ENCODE data around the gene DHDH.
A peak's percentile ranks its signal among the peaks of the same experiment; 100 is the strongest.
"Not testable (repeated sequence)": the region's sequence is repeated elsewhere in the genome, so short reads cannot be mapped to it uniquely, and the experiment has no call there.

DHDH gene

DNA sequence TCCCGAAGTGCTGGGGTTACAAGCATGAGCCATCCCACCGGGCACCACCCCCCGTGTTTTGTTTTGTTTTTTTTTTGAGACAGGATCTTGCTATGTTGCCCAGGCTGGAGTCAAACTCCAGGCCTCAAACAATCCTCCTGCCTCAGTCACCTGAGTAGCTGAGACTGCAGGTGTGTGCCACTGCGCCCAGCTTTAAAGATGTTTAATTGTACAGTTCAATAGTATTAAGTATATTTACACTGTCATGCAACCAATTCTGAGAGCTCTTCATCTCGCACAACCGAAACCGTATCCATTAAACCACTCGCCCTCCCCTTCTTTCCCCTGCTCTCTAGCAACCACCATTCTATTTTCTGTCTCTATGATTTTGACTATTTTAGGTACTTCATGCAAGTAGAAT is 17.7 kb upstream of the DHDH start:
- no peak for DNase-seq (ENCODE audit: low read depth in 2 of 2)

DNA sequence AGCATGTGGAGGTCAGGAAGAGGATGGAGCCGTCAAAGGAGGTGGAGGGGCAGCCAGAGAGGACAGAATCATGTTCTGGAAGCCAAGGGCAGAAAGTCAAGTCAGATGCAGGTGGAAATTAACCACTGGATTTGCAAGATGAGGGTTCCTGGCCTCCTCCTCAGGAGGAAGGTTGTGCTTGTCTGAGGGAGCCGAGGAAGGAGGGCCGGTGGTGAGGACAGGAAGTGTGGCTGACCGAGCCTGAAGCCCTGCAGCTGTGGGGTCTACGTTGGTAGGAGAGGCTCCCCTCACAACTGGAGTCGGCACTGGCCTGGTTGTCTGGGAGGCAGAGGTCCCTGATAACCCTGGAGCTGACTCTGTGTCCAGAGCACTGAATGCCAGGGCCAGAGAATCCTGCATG is 15.4 kb upstream of the DHDH start:
- no peak for DNase-seq (ENCODE audit: low read depth in 2 of 2)

DNA sequence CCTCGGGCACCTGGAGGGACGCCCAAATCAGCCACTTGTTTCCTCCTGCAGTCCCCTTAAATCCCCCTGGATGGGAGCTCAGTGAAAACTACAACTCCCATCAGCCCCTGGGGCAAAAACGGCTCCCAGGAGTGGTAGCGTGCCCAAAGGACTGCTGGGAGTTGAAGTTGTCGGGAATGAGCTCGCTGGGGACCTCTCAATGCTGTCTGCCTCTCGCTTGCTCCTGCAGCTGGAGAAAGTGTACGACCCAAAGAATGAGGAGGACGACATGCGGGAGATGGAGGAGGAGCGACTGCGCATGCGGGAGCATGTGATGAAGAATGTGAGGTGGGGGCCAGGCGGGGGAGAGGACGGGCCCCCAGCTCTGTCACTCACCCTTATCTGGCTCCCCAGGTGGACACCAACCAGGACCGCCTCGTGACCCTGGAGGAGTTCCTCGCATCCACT is 14.7 kb upstream of the DHDH start:
- DNase-seq (ENCODE audit: low read depth in 2 of 2): no peak

- not testable (repeated sequence) for DNase-seq (ENCODE audit: low read depth in 2 of 2)
These were observed 14.2 kb upstream of the DHDH start for GRCh38 chr19:48919271-48919670.

DNA sequence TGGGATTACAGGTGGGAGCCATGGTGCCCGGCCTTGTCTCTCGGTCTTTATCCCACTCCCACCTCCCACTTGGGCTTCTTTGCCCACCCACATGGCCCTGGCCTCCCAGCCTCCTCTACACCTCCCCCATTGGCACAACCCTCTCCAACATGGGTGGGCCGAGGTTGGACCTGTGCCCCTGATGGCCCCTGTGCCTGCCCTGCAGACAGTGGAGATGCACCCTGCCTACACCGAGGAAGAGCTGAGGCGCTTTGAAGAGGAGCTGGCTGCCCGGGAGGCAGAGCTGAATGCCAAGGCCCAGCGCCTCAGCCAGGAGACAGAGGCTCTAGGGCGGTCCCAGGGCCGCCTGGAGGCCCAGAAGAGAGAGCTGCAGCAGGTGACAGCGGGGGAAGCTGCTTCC is 12.6 kb upstream of the DHDH start:
- DNase-seq (ENCODE audit: low read depth in 2 of 2): no peak

DNA sequence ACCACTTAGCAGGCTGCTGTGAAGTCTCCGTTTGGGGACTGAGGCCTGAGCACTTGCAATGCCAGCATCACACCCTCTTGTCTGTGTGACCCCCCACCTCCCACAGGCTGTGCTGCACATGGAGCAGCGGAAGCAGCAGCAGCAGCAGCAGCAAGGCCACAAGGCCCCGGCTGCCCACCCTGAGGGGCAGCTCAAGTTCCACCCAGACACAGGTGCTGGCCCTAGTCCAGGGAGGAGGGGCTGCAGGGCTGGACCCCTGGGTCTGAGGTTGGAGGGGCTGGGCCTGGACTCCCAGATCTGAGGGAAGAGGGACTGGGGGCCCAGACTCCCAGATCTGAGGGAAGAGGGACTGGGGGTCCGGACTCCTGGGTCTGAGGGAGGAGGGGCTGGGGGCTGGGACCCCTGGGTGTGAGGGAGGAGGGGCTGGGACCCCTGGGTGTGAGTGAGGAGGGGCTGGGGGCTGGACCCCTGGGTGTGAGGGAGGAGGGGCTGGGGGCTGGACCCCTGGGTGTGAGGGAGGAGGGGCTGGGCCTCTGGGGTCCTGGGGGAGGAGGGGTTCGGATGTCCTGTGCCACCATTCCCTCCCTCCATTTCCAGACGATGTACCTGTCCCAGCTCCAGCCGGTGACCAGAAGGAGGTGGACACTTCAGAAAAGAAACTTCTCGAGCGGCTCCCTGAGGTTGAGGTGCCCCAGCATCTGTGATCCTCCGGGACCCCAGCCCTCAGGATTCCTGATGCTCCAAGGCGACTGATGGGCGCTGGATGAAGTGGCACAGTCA is 11.6 kb upstream of the DHDH start:
- DNase-seq (ENCODE audit: low read depth in 2 of 2): no peak

DNA sequence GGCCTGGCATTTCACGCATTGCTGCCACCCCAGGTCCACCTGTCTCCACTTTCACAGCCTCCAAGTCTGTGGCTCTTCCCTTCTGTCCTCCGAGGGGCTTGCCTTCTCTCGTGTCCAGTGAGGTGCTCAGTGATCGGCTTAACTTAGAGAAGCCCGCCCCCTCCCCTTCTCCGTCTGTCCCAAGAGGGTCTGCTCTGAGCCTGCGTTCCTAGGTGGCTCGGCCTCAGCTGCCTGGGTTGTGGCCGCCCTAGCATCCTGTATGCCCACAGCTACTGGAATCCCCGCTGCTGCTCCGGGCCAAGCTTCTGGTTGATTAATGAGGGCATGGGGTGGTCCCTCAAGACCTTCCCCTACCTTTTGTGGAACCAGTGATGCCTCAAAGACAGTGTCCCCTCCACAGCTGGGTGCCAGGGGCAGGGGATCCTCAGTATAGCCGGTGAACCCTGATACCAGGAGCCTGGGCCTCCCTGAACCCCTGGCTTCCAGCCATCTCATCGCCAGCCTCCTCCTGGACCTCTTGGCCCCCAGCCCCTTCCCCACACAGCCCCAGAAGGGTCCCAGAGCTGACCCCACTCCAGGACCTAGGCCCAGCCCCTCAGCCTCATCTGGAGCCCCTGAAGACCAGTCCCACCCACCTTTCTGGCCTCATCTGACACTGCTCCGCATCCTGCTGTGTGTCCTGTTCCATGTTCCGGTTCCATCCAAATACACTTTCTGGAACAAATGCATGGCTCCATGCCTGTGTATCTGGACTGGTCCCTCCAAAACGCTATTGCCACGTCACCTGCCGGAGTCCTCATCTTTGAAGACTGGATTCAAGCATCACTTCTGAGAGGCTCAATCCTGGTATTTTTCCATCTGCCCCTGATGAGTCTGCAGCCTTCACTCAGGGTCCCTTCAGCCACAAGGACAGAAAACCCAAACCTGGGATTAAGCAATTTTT is 10.7 kb upstream of the DHDH start:
- no peak for DNase-seq (ENCODE audit: low read depth in 2 of 2)

DNA sequence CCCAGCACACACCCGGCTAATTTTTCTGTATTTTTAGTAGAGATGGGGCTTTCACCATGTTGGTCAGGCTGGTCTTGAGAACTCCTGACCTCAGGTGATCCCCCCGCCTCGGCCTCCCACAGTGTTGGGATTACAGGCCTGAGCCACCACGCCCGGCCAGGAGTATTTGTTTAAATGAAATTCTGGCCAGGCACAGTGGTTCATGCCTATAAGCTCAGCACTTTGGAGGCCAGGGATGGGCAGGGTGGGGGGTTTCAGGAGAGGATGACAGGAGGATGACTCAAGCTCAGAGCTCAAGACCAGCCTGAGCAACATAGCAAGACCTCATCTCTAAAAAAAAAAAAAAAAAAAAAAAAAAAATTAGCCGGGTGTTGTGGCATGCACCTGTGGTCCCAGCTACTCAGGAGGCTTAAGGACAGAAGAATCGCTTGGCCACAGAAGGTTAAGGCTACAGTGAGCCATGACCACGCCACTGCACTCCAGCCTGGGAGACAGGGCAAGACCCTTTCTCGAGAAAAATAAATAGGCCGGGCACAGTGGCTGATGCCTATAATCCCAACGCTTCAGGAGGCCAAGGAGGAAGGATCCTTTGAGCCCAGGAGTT is 8.2 kb upstream of the DHDH start:
- no peak for DNase-seq (ENCODE audit: low read depth in 2 of 2)

DNA sequence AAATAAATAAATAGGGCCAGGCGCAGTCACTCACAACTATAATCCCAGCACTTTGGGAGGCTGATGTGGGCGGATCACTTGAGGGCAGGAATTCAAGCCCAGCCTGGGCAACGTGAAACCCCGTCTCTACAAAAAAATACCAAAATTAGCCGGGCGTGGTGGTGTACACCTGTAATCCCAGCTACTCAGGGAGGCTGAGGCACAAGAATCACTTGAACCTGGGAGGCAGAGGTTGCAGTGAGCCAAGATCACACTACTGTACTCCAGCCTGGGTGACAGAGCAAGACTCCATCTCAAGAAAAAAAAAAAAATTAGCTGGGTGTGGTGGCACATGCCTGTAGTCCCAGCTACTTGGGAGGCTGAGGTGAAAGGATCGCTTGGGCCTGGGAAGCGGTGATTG is 7.6 kb upstream of the DHDH start:
- not testable (repeated sequence) for DNase-seq (ENCODE audit: low read depth in 2 of 2)

- peak in 1 of 2 experiments; percentile 16 for DNase-seq (ENCODE audit: low read depth in 2 of 2)
These were observed 6.6 kb upstream of the DHDH start for GRCh38 chr19:48926909-48927308.

DNA sequence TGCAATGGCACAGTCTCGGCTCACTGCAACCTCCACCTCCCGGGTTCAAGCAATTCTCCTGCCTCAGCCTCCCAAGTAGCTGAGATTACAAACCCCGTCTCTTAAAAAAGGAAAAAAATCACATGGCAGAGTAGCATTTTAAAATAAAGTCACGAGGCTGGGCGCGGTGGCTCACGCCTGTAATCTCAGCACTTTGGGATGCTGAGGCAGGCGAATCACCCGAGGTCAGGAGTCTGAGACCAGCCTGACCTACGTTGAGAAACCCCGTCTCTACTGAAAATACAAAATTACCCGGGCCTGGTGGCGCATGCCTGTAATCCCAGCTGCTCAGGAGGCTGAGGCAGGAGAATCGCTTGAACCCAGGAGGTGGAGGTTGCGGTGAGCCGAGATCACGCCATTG is 5.8 kb upstream of the DHDH start:
- DNase-seq (ENCODE audit: low read depth in 2 of 2): not testable (repeated sequence)

DNA sequence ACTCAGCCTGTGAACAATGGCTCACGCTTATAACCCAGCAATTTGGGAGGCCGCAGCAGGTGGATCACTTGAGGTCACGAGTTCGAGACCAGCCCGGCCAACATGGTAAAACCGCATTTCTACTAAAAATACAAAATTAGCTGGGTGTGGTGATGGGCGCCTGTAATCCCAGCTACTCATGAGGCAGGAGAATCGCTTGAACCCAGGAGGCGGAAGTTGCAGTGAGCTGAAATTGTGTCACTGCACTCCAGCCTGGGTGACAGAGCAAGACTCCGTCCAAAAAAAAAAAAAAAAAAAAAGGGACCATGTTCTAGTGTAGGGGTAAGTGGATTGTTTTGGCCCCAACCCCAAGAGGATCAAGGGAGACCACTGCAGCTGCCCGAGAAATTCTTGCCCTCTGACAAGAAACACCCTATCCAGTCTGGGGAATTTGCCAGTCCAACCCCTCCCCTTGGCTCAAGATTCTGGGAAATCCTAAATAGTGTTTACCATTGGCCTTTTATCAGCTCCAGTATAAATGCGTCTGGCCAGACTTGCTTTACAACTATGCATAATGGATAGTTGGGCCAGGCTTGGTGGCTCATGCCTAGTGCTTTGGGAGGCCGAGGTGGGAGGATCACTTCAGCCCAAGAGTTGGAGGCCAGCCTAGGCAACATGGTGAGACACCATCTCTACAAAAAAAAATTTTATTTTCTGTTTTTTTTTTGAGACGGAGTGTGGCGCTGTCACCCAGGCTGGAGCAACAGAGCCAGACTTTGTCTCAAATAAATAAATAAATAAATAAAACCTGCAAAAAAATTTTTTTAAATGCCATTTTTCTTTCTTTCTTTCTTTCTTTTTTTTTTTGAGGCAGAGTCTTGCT is 5.1 kb upstream of the DHDH start:
- DNase-seq (ENCODE audit: low read depth in 2 of 2): no peak

DNA sequence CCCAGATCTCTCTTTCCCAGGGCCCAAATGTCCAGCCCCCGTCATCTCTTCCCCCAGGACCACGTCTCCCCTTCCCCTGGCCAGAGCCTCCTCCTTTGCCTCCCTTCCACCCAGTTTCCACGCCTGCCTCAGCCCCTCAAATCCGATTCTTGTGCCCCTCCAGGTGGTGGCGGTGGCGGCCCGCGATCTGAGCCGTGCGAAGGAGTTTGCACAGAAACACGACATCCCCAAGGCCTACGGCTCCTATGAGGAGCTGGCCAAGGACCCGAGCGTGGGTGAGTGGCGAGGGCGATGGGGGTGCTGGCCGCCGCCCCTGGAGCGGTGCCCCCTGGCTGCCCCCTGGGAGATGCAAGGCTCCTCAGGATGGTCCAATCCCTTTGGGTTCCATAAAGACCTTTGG is 1.3 kb downstream of the DHDH start:
- DNase-seq (ENCODE audit: low read depth in 2 of 2): no peak

- DNase-seq (ENCODE audit: low read depth in 2 of 2): no peak
These were observed 2.4 kb downstream of the DHDH start for GRCh38 chr19:48935864-48936263.

- no peak for DNase-seq (ENCODE audit: low read depth in 2 of 2)
These were observed 4.8 kb downstream of the DHDH start for GRCh38 chr19:48938256-48938655.

GRCh38 chr19:48940902-48941301 is 7.4 kb downstream of the DHDH start:
- DNase-seq (ENCODE audit: low read depth in 2 of 2): no peak

DNA sequence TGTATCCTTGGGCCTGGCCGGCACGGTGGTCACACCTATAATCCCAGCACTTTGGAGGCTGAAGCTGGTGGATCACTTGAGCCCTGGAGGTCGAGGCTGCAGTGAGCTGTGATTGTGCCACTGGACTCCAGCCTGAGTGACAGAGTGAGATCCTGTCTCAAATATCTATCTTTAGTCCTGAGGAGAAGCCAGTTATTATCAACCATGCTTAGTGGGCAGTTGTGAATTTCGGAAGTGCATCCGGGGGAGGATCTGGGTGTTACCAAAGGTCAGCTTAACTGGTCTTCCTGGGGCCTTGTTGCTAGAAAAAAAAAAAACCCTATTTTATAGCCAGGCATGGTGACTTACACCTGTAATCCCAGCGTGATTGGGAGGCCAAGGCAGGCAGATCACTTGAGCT is 9.6 kb downstream of the DHDH start:
- DNase-seq (ENCODE audit: low read depth in 2 of 2): no peak

DNA sequence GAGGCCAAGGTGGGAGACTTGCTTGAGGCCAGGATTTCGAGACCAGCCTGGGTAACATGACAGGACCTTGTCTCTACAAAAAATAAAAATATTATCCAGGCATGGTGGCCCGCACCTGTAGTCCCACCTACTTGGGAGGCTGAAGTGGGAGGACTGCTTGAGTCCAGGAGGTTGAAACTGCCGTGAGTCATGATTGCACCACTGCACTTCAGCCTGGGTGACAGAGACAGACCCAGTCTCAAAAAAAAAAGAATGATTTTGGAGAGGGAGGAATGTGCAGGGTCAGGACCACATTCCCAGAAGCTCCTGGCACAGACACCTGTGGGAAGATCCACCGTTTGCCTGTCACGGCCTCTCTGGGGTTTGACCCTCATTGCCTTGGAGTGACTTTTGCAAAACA is 11.9 kb downstream of the DHDH start:
- no peak for DNase-seq (ENCODE audit: low read depth in 2 of 2)

GRCh38 chr19:48945817-48946216 is 12.3 kb downstream of the DHDH start:
- DNase-seq (ENCODE audit: low read depth in 2 of 2): no peak

- no peak for DNase-seq (ENCODE audit: low read depth in 2 of 2)
These were observed 13.2 kb downstream of the DHDH start for GRCh38 chr19:48946463-48947257.

DNA sequence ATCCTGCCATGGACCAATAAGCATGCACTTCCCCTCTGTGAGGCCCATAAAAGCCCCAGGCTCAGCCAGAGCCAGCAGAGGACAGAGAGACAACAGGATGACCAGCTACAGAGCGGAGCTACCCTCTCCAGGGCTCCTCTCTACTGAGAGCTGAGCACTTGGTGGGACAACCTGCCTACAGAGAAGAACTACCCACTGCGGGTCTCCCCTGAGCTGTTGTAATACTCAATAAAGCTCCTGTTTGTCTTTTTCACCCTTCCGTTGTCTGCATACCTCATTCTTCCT is 13.7 kb downstream of the DHDH start:
- no peak for DNase-seq (ENCODE audit: low read depth in 2 of 2)

All from stimulated activated CD4-positive, alpha-beta T cell treated with anti-CD3 and anti-CD28 coated beads, Interleukin-12 subunit alpha, Interleukin-12 subunit beta, amount 100 ng/mL, for 24 hours (primary cell).